ENCODE results near the gene ABHD15. TPM values are rescaled to one million over a fixed set of nuclear protein-coding genes. Genes with fewer than 3 reads are reported as not detected.

ABHD15 gene
- polyA plus RNA-seq, 2 of the 4 experiments (the other 2 are of a cell fraction) = 13.5 to 15.8 TPM

GRCh38 chr17:29590411-29591145 lies 23.7 kb upstream of the ABHD15 start:
- 11% methylated on average over 27 of the region's 30 CpGs for WGBS (ENCODE audit: missing lambda C conversion rate)
- H3K4me3 ChIP-seq = peak overlapping the region; percentile 82
- H3K27ac ChIP-seq = peak overlapping the region; percentile 95 to 96
- DNase-seq (ENCODE audit: low read depth in 1 of 2, low spot score in 1 of 2) (peak; percentile 73 to 78), FAIRE-seq (no peak), ATAC-seq (peak; percentile 25 to 46)
- H3K4me1 ChIP-seq = peaks cover 57% of the 10 kb centered on the region
- no peaks in the 10 kb centered on the region for H3K9me3 ChIP-seq
- POLR2A ChIA-PET = interaction anchor here (0.6 to 3.0 kb wide), 6 partner anchors 10 to 780 kb away, joined by 3 to 21 read pairs (median 8); partner anchors contain the start of genes ABHD15 and TP53I13
- peak overlapping the region; percentile 95 for H3K4me2 ChIP-seq
- TF ChIP-seq HOXB5 (CRISPR knock-in tag; IDR thresholded peaks at IDR 0.05) = 0 out of 2 replicates have a peak, but pooled peaks have one; percentile 46
- no peak for TF ChIP-seq FOSL2 (IDR thresholded peaks at IDR 0.05)
- TF ChIP-seq FOSL2 (CRISPR knock-in tag; IDR thresholded peaks at IDR 0.05) = peak; percentile 20; the same call in 1 of the 2 replicates
- peak; percentile 12; the same call in 1 of the 3 replicates for TF ChIP-seq BCL3 (IDR thresholded peaks at IDR 0.05)
- TF ChIP-seq EHF (CRISPR knock-in tag; IDR thresholded peaks at IDR 0.05) = no peak
- TF ChIP-seq RFX5 (IDR thresholded peaks at IDR 0.05) = no peak
- TF ChIP-seq POLR2A (IDR thresholded peaks at IDR 0.05; ENCODE audit: low read length) = peak; percentile 32; the same call in 1 of the 2 replicates
- TF ChIP-seq HOXB13 (CRISPR knock-in tag; IDR thresholded peaks at IDR 0.05; ENCODE audit: low read depth) = 0 out of 2 replicates have a peak, but pooled peaks have one; percentile 15
- TF ChIP-seq, protein P1, sequence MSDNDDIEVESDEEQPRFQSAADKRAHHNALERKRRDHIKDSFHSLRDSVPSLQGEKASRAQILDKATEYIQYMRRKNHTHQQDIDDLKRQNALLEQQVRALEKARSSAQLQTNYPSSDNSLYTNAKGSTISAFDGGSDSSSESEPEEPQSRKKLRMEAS (IDR thresholded peaks at IDR 0.05) = peak; percentile 81
- TF ChIP-seq, protein P2, sequence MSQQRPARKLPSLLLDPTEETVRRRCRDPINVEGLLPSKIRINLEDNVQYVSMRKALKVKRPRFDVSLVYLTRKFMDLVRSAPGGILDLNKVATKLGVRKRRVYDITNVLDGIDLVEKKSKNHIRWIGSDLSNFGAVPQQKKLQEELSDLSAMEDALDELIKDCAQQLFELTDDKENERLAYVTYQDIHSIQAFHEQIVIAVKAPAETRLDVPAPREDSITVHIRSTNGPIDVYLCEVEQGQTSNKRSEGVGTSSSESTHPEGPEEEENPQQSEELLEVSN (IDR thresholded peaks at IDR 0.05; ENCODE audit: borderline replicate concordance, low read depth) = peak; percentile 77
- CTCF ChIA-PET = interaction anchor here (0.8 to 11.5 kb wide), 18 partner anchors 10 to 637 kb away, joined by 3 to 474 read pairs (median 5); partner anchors contain the start of genes ABHD15, EFCAB5, MYO18A and TP53I13

- 7% methylated on average over 26 of the region's 70 CpGs for WGBS (ENCODE audit: missing lambda C conversion rate)
- Histone ChIP-seq H3K9me3 (no peaks in the 10 kb centered on the region), H3K4me1 (peaks cover 56% of the 10 kb centered on the region), H3K4me2 (peak within 1 kb of the TSS; percentile 98), H3K4me3 (peak within 1 kb of the TSS; percentile 82), H3K27ac (peak within 1 kb of the TSS; percentile 95 to 96)
- no peak for TF ChIP-seq JUNB (IDR thresholded peaks at IDR 0.05)
- TF ChIP-seq, protein P3, sequence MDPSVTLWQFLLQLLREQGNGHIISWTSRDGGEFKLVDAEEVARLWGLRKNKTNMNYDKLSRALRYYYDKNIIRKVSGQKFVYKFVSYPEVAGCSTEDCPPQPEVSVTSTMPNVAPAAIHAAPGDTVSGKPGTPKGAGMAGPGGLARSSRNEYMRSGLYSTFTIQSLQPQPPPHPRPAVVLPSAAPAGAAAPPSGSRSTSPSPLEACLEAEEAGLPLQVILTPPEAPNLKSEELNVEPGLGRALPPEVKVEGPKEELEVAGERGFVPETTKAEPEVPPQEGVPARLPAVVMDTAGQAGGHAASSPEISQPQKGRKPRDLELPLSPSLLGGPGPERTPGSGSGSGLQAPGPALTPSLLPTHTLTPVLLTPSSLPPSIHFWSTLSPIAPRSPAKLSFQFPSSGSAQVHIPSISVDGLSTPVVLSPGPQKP (IDR thresholded peaks at IDR 0.05; ENCODE audit: low read depth, low read length) = no peak
- TF ChIP-seq BHLHE40 (IDR thresholded peaks at IDR 0.05; ENCODE audit: low read depth, low read length) = no peak
- no peak for TF ChIP-seq TFCP2L1 (CRISPR knock-in tag; IDR thresholded peaks at IDR 0.05)
- 0 out of 3 replicates have a peak, but pooled peaks have one; percentile 30 for TF ChIP-seq BCL3 (IDR thresholded peaks at IDR 0.05)
- TF ChIP-seq ZFP36 (IDR thresholded peaks at IDR 0.05; ENCODE audit: borderline replicate concordance, partially characterized antibody) = no peak
- TF ChIP-seq FOSL2 (IDR thresholded peaks at IDR 0.05) = no peak
- peak; percentile 54 for TF ChIP-seq FOSL2 (CRISPR knock-in tag; IDR thresholded peaks at IDR 0.05)
- no peak for TF ChIP-seq RNF2 (IDR thresholded peaks at IDR 0.05; ENCODE audit: borderline replicate concordance, low read depth)
- TF ChIP-seq POLR2A (IDR thresholded peaks at IDR 0.05; ENCODE audit: low read length) = peak; percentile 63
- TF ChIP-seq HOXB13 (CRISPR knock-in tag; IDR thresholded peaks at IDR 0.05; ENCODE audit: low read depth) = peak; percentile 64; the same call in 1 of the 2 replicates
- TF ChIP-seq MYC (IDR thresholded peaks at IDR 0.05; ENCODE audit: borderline replicate concordance, low read length) = peak; percentile 75; the same call in 1 of the 2 replicates
- no peak for TF ChIP-seq EHF (CRISPR knock-in tag; IDR thresholded peaks at IDR 0.05)
- TF ChIP-seq HOXB5 (CRISPR knock-in tag; IDR thresholded peaks at IDR 0.05) = no peak
- TF ChIP-seq MAFK (IDR thresholded peaks at IDR 0.05; ENCODE audit: partially characterized antibody) = no peak
- TF ChIP-seq ZNF302 (CRISPR knock-in tag; IDR thresholded peaks at IDR 0.05) = peak; percentile 24; the same call in 1 of the 2 replicates
- TF ChIP-seq, protein P1 (IDR thresholded peaks at IDR 0.05) = peak; percentile 55
- TF ChIP-seq RFX5 (IDR thresholded peaks at IDR 0.05) = peak; percentile 18; the same call in 1 of the 2 replicates
- TF ChIP-seq GATA3 (IDR thresholded peaks at IDR 0.05; ENCODE audit: borderline replicate concordance) = 0 out of 2 replicates have a peak, but pooled peaks have one; percentile 10
- peak; percentile 31; the same call in 1 of the 2 replicates for TF ChIP-seq PHF8 (IDR thresholded peaks at IDR 0.05; ENCODE audit: borderline replicate concordance, low read depth)
- peak in 1 of 2 experiments; percentile 56; a peak in 3 of 5 replicates for TF ChIP-seq JUN (IDR thresholded peaks at IDR 0.05)
- TF ChIP-seq RARB (CRISPR knock-in tag; IDR thresholded peaks at IDR 0.05) = no peak
- ATAC-seq (peak; percentile 21 to 40), DNase-seq (ENCODE audit: low read depth in 1 of 2, low spot score in 1 of 2) (peak; percentile 85 to 92), FAIRE-seq (no peak)
- POLR2A ChIA-PET = interaction anchor here (1.2 to 2.8 kb wide), 2 partner anchors 22 to 220 kb away, joined by 4 to 21 read pairs; partner anchors contain the start of genes ABHD15 and TP53I13
- CTCF ChIA-PET = interaction anchor here (1.5 to 16.7 kb wide), 6 partner anchors 17 to 190 kb away, joined by 3 to 474 read pairs (median 170); partner anchors contain the start of genes ABHD15 and TP53I13
Observed at GRCh38 chr17:29589524-29590410, 22.9 kb upstream of the ABHD15 start, which contains the start of gene GIT1. Gene GIT1, minus strand, starts transcription at chr17:29589648. Its CDS starts 270 bp downstream, at chr17:29589378.

Measured in A549 (cell line).